HG02610 (cell line): ENCODE data around the gene ENAH.

Source experiments
- ATAC-seq: cut with Tn5 transposase; IDR thresholded peaks from one replicate; pipeline ENCODE4 v1.9.1; 2021; ENCODE audit warnings: mild to moderate bottlenecking, moderate library complexity; ENCODE audit not compliant: unreplicated experiment

ENAH gene

DNA sequence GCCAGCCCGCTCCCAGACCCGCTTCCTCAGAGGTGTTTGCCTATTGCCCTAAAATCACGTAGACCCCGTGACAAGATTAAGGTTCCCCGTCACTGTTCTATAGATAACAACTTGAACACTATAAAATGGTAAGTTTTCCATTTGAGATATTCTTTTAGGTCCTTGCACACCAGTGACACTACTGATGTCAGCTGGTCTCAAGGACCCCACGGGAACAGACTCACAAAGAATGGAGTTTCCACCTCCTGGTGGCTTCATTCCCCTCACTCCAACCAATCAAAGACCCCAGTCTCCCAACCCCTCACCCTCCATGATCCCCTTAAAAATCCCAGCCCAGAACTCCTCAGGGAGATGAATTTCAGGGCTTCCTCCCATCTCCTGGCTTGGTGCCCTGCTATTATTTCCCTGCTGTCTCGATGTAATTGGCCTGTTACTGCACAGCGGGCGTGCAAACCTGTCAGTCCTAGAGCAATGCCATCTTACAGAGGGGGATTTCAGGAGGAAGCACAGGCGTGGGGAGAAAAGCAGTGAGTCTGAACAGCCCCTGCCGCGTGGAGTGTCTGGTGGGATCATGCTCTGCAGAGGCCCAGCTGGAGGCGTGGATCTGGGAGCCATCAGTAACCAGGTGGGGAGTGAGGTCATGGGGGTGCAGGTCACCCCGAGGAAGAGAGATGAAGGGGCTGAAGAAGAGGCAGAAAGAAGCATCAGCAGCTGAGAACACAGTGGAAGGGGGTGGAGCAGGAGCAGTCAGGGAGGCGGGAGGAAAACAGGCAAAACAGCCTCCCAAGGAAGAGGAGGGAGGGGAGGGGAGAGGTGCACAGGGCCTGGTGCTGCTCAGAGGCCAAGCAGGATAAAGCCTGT is 190.0 kb downstream of the ENAH start:
- no peak for ATAC-seq

DNA sequence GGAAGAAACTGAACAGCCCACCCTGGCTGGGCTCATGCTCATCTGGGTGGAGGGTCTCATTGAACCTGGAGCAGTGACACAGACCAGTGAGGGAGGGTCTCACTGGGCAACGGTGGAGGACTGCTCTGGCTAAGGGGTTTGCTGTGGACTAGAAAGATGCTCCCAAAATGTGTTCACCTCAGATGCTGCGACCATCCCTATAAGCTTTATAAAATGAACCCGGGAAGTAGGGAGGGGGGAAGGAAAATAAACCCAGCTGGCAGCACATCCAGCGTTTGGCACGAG is 190.6 kb downstream of the ENAH start:
- no peak for ATAC-seq

DNA sequence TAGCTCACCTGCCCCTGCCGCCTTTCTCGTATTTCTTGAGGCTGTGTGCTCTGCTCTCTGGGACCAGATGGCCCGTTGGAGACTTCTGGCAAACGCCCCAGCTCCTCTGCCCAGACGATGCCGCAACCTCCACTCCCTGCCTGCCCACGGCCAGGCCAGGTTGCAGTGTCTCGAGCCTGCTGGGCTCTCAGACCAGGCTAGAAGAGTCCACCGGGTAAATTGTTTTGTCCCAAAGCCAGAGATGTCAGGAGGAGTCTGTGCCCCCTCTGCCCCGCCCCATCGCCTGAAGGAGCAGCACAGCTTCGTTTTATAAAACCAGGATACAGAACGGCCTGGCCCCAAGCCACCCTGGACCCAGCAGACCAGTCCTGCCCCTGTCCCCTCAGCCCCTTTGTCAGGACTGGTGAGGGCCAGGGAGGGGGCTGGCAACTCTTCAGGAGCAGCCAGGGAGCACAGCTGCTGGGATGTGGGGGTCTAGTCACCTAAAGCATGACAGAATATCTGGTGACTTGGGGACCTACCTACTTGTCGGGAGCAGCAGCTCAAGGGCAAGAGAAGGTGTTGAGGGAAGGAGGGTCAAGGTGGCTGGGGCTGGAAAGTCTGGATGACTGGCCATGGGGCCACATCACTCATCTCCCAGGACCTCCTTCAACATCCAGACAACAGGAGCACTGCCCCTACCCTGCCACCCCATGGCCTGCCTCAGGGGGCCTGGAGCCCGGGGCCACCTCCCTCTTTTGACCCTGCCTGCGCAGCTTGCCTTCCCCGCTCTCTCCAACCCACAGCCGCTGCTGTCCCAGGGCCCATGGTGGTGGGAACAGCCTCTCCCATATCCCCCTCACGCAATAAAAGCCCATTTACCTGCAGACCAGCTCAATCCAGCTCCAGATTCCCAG is 191.1 kb downstream of the ENAH start:
- ATAC-seq, result no peak

DNA sequence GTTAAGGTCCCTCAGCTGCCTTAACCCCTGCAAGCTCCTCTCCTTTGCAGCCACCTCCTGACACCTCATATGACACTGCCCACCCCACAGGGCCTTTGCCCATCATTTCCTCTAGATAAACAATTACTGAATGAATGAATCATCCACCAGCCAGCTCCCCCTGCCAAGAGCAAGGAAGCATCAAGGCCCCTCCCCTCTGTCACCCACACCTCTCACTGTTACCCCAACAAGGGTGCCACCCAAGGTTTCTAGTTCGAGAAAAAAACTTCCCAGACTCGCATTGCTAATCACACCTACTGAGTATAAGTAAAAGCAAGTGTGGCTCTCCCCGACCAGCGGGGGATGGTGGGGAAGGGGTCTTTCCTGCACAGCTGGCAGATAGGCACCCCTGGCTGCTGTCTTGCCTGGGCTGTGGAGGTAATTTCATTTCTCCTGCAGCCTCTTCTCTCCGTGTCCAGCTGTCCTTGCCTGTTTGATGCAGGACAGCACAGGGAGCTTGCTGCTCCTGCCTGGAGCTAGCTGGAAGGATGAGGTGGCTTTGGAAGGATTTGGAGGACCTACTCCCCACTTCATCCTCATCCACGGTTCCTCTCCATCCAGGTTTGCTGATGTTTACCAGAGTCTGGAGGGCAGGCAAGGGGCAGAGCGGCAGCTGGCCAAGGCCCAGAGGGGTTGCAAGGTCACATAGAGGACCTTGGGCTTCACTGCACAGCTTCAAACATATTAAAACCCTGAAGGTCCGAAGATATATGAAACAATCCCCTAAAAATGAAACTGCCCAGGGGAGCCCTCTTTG is 192.0 kb downstream of the ENAH start:
- no peak for ATAC-seq

DNA sequence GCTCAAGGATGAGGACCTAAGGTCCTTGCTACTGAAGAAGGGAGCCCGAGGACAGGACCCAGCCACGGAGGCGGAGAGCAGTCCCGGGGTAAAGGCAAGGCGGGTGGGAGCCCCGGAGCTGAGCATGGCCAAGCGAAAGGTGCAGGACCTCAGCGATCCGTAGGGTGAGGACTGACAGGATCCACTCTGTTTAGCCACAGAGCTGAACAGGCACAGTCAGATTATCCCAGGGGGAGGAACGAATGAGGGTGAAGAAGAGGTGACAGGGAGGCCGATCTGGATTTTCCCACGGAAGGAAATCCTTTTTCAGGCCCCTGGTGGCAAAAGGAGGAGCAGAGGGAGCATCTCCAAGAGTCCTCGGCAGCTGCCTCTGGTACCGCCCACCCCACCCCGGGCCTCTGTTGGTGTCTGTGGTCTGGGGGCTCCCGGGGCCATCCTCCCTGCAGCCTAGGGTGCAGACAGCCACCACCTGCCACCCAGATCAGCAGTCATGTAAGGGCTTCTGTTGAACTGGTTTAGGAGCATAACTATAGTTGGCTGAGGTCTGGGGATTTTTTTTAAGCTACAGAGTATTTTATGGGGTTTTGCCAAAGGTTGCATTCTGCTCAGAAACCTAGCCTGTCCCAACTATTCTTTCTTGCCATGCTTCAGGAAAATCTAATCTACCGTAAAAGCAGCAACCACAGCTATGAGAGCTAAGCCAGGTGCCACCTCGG is 192.7 kb downstream of the ENAH start:
- ATAC-seq, result no peak

DNA sequence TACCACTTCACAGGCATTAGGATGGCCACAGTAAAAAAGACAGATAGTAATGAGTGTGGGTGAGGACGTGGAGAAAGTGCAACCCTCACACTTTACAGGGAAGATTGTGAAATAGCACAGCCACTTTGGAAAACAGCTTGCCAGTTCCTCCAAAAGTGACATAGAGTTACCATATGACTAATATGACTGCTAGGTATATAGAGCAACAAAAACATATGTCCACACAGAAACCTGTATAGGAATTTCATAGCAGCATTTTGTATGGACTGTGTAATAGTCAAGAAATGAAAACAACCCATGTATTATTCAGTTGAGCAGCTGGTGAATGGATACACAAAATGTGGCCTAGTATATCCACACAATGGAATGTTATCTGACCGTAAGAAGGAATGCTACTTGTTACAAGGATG is 194.7 kb downstream of the ENAH start:
- no peak for ATAC-seq

DNA sequence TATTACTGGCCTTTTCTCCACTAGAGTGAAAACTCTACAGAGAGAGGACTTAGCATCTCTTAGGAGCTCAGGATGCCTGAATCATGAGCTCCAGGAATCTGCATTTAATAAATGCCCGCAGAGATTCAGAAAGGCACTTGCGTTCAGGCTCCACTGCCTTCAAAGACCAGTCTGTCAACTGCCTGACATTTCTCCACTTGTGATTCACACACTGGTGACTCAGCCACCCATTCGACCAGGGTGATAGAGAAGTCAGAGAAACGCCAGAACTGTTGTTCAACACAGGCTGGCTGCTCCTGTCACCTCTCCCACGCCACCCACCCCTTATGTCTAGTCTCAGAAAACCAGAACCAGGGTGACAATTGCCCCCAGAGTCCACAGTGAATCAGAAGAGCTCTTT is 198.2 kb downstream of the ENAH start:
- peak; percentile 79 for ATAC-seq

DNA sequence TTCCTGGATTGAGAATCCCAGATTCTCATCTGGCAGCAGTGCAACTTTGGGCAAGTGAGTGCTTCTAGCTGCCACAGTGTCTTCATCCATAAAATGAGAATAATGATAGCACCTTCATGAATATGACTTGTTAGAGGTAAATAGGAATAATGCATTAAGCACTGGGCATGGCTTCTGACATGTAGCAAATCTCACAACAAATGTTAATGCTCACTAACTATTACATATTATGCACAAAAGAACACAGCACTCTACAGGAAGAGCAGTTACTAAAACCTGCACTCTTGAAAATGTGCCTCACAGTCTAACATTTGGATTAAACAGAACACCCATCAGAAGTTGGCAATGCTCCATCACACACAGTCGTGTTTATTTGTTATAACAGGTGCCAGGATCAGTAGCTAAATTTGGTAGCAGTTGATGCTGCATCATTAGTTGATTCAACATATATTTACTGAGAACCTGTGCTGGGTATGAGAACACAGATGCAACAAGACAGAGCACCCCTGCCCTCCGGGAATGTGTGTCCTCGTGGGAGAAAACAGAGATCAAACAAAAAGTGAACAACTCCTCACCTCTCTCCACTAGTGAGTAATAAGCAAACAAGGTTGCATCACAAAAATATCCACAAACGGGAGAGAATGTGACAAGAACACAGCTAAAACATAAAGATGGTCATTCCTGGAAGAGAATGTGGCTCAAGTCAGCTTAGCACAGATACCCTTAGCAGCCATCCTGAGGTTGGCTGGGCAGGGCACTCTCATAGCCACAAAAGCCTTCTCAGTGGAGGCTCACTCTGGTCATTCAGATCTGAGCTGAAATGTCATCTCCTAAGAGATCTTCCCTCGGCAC is 198.9 kb downstream of the ENAH start:
- peak; percentile 38 for ATAC-seq

DNA sequence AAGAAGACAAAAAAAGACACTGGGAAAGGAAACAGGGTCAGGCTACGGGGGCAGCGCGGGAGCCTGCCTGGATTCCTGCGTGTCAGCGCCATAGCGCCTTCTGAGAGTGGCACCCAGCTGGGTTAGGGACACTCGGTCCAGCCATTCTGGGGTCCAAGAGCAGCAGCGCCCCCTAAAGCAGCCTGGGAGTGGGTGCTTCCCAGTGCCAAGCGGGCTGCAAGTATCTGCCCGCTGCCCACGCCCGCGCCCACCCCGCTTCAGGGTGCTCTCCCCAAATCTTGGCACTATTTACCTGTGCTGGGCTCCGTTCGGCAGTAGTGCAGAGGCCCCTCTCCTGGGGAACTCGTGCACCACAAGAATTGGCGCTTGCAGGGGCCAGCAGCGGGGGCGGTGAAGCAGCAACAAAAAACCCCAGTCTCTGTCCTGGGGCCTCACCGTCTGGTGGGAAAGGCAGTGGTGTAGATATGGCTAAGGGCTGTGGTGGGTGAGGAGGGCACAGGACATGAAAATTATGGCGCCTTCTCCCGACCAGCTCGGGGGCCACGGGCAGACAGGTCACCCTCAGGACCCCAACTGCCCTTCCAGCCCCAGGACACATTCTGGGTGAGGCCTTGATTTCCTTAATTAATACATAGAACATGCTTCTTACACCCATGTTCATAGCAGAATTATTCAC is 200.9 kb downstream of the ENAH start:
- ATAC-seq, result no peak

DNA sequence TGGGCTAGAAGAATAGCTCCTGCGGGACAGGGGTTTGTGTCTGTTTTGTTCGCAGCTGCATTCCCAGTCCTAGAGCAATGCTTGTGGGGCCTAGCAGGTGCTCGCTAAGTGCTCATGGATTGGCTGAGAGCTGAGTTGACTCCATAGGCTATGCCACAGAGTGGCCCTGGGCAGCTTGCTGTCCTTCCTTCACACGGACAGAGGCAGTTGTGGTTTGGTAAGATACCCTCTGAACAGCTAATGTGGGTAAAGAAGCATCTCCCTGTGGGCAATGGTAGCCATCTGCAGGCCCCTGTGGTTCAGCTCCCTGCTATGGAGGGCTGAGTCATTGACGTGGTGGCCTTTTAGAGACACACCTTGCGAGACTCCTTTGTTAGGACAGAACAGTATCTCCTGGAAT is 201.6 kb downstream of the ENAH start:
- ATAC-seq, result no peak

DNA sequence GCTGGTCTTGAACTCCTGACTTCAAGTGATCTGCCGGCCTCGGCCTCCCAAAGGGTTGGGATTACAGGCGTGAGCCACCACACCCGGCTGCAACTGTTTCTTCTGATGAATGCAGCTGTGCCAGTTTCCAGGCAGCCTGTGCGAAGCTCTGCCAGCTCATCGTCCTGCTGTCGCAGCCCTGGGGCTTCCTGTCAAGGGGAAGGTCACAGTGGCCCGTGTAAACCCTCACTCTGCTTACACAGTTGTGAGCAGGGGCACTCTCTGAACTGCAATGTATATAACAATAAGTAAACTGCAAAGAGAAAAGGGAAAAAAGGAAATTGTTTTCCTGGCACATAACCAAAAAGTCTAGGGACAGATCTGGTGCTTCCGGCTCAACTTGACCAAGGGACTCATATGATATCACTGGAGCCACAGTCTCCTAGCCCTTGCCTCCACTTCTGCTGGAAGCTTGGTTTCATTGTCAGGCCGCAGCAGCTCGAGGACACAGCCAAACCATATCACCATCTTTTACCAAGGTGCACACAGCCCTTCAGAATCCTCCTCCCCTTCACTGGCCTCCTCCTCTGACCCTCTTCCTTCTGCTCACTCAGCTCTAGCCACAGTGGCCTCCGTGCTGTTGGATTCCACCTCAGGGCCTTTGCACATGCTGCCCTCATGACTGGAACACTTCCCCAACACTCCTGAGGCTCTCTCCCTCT is 202.3 kb downstream of the ENAH start:
- ATAC-seq, result no peak

DNA sequence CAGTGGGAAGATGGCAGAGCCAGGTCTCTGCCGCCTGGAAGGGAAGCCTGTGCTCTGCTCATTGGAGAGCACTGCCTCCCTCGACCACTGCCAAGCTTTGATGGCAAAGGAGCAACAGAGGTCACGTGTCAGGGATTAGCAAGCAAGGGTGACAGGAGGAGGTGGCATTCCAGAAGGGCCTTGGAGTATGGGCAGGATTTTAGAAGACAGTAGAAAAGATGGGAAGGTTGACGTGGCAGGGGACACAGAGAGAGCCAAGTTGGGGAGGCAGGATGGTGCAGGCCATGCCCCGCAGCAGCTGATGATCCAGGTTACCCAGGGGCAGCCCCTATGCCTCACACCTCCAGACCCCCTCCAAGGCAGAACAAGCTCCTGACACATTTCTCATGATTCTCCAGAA is 203.1 kb downstream of the ENAH start:
- ATAC-seq, result no peak

DNA sequence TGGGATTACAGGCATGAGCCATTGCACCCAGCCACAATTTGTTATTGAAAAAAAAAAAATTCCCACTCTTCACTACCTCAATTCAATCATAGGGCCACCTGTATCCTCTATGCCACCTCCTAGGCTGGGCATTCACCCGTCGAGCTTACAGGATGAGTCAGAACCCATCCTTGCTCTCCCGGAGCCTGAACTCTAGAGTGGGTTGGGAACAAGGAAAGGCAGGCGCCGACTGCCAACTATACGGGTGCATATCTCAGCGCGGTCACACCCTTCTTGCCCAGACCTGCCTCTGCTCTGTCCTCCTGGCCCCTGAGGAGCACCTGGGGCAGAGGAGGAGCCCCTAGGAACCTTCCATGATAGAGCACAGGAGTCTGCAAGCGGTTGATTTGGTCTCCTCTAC is 203.7 kb downstream of the ENAH start:
- ATAC-seq, result no peak

DNA sequence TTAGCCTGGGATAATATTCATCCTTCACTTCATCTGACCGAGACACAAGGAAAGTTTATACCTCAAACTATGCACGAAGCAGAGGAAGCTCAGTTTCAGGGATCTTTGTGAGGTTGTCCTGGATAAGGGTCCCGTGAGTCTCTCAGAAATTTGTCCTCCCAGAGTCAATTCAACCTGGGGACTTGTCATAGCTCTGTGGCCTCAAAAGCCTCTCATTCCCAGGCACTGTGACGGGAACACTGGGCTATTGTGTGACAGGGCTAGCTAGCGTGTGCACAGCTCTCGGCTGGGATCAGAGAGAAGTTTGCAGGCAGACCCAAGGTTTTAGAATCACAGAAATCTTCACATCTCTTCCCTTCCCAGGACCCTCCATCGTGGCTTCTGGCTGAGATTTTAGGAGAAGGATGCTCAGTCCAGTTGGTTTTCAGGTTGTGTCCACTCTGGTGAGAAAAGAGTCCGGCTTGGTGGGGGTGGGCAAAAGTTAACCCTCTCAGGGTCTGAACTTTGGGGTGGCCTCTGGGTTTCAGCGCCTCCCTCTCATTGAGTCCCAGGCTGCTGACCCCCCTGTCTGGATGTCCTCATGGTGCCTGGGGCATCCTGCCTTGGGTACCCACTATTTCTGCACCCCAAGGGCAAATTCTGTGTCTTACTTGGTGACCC is 204.6 kb downstream of the ENAH start:
- no peak for ATAC-seq

DNA sequence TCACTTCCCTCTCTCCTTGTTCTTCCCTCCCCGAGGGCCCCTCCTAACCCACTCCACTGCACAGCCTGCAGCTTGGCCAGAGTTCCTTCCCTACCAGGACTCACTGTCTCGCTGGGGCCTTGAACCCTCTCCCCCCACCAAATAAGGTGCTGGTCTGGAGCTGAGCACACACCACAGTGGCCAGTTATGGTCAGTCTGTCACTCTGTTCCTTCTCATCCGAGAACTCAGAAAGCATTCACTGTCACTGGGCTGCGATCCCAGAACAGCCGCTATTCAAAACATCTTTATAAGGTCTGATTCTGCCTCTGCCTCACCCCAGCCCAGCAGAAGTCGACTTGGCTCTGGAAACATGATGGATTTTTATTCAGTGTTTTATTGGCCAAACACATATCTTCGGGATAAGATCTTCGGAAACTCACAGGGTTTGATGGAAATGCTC is 205.3 kb downstream of the ENAH start:
- no peak for ATAC-seq

DNA sequence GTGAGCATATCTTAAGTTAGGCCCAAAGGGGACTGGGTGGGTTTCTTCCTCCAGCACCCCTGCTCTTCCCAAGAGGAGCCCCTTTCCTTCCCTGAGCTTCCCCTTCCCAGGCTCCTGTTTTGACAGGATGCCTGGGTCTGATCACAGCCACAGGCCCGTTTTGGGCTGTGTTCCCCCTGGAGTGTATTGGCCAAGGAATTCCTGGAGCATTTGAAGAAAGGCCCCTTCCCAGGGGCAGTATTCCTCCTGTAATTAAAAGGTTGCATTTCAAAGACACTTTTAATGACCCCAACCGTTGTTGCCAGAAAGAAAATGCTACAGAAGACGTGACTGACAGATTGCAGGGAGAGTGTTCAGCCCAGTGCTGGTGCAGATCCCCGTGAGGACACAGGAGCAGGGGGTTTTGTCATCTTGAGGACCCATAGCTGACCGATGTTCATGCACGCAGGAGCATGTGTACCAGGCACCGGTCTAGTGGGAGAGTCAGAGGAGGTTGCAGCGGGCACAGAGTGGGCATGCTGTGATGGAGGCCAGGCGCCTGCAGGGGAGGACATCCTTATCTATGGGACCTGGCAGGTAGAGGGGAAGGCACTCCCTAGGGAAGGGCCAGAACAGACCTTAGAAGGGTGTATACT is 205.8 kb downstream of the ENAH start:
- no peak for ATAC-seq

DNA sequence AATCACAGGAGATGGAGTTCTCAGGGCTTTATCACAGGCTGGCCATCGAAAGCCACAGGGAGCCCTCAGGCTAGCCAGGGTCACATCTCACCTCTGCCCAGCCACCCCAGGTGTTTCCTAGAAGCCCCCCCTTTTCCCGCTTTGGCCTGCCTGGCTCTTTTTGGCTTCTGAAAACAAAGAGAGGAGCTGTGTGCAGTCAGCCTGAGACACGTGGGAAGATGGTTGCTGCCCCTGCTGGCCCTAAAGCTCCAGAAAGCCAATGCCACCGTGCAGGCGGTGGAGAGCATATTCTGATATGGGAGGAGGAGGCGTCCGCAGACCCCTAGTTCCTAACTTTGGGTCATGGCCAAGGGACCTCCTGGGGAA is 206.3 kb downstream of the ENAH start:
- ATAC-seq, result no peak
